Keratinocyte (primary cell): ENCODE results near the gene TMBIM6. TPM values are rescaled to one million over a fixed set of nuclear protein-coding genes. Genes with fewer than 3 reads are reported as not detected.

Source experiments
- DNase-seq: peaks from one replicate; pipeline ENCODE4 v3.0.0-alpha.2; 2011; ENCODE audit warnings: low read depth, missing footprints, low spot score
- FAIRE-seq: peaks from 2 replicates; lab custom pipeline; 2011; peaks lifted over from hg19 to GRCh38; lab: Jason Lieb, UNC
- H2AFZ ChIP-seq: 2 replicates; pipeline ENCODE4 v1.6.0; 2012; ENCODE audit warnings: low read length, control low read depth, inconsistent platforms; ENCODE audit not compliant: control insufficient read depth
- H3K27ac ChIP-seq: 2 replicates; pipeline ENCODE4 v1.5.1; 2011; ENCODE audit warnings: low read length; ENCODE audit not compliant: control insufficient read depth, insufficient read depth
- H3K27me3 ChIP-seq: 3 replicates; pipeline ENCODE4 v1.6.0; 2011; ENCODE audit warnings: low read length; ENCODE audit not compliant: control insufficient read depth, insufficient read depth; ENCODE audit errors: extremely low read depth
- H3K36me3 ChIP-seq, 2 experiments: 2 replicates in 1 of 2; 3 replicates in 1 of 2; pipeline ENCODE4 v1.5.1; 2011; ENCODE audit warnings: low read length in 2 of 2, mild to moderate bottlenecking in 1 of 2; ENCODE audit not compliant: control insufficient read depth in 2 of 2, insufficient read depth in 2 of 2; ENCODE audit errors: extremely low read depth in 1 of 2
- H3K4me1 ChIP-seq: 3 replicates; pipeline ENCODE4 v1.5.1; 2011; ENCODE audit warnings: low read length; ENCODE audit not compliant: control insufficient read depth, insufficient read depth; ENCODE audit errors: extremely low read depth
- H3K4me2 ChIP-seq: 3 replicates; pipeline ENCODE4 v1.6.0; 2011; ENCODE audit warnings: low read depth, low read length; ENCODE audit not compliant: control insufficient read depth, insufficient read depth; ENCODE audit errors: extremely low read depth
- H3K4me3 ChIP-seq, 3 experiments: fragments of 200-600 bp in 1 of 3; sonication (generic) in 1 of 3; 2 replicates in 2 of 3; 3 replicates in 1 of 3; pipeline ENCODE4 v1.5.1; 2011 to 2016; ENCODE audit warnings: low read length in 3 of 3, mild to moderate bottlenecking in 3 of 3, control low read depth in 2 of 3, inconsistent platforms in 1 of 3, low read depth in 1 of 3, mixed read lengths in 1 of 3, mixed run types in 1 of 3, moderate library complexity in 1 of 3; ENCODE audit not compliant: control insufficient read depth in 2 of 3, insufficient read depth in 2 of 3; ENCODE audit errors: extremely low read depth in 1 of 3
- H3K79me2 ChIP-seq: 2 replicates; pipeline ENCODE4 v1.6.0; 2012; ENCODE audit warnings: low read length; ENCODE audit not compliant: control insufficient read depth, insufficient read depth
- H3K9ac ChIP-seq: 3 replicates; pipeline ENCODE4 v1.6.0; 2011; ENCODE audit warnings: low read length; ENCODE audit not compliant: control insufficient read depth, insufficient read depth; ENCODE audit errors: extremely low read depth
- H3K9me1 ChIP-seq: 3 replicates; pipeline ENCODE4 v1.6.0; 2011; ENCODE audit warnings: low read length; ENCODE audit not compliant: control insufficient read depth, insufficient read depth; ENCODE audit errors: extremely low read depth
- H3K9me3 ChIP-seq: 2 replicates; pipeline ENCODE4 v1.5.1; 2012; ENCODE audit warnings: low read depth, low read length; ENCODE audit not compliant: control insufficient read depth
- H4K20me1 ChIP-seq: 3 replicates; pipeline ENCODE4 v1.6.0; 2011; ENCODE audit warnings: low read length; ENCODE audit not compliant: control insufficient read depth, insufficient read depth; ENCODE audit errors: extremely low read depth
- CTCF ChIP-seq, 3 experiments: IDR thresholded peaks in 1 of 3; conservative IDR thresholded peaks in 1 of 3; optimal IDR thresholded peaks in 1 of 3; 2 replicates in 2 of 3; 3 replicates in 1 of 3; pipeline versions ENCODE3 to v1.5.1; 2011; ENCODE audit warnings: low read length in 3 of 3, mild to moderate bottlenecking in 3 of 3, moderate library complexity in 2 of 3, control low read depth in 1 of 3, inconsistent platforms in 1 of 3; ENCODE audit not compliant: insufficient read depth in 2 of 3; ENCODE audit errors: extremely low read depth in 1 of 3
- EZH2 ChIP-seq: IDR thresholded peaks from one replicate; pipeline ENCODE4 v1.6.1; 2012; ENCODE audit warnings: inconsistent platforms, mild to moderate bottlenecking, low read length, moderate library complexity
- dilution Hi-C: fragments of 300-500 bp; cut with MboI; formaldehyde crosslinking; loops from one replicate; pipeline ENCODE4 v1.7.0; 2020; ENCODE audit warnings: low sequenced_read_pairs; ENCODE audit not compliant: extremely low pct_ligation_motif_present
- polyA plus RNA-seq, 5 experiments: library from polyadenylated mRNA; depleted of rRNA in 3 of 5; stranded (reverse) in 3 of 5; stranded (forward) in 1 of 5; unstranded in 1 of 5; fragments of >200 nt; gene quantifications; 1 replicate in 1 of 5; 2 replicates in 3 of 5; 3 replicates in 1 of 5; pipeline versions ENCODE4 v1.2.1 to v1.2.3, GENCODE V29; 2011 to 2012; ENCODE audit warnings: missing spikeins in 2 of 5, low read depth in 1 of 5, low replicate concordance in 1 of 5

The TMBIM6 gene
- polyA plus RNA-seq, 1 donor (not counting 4 experiments of a cell fraction or from before 2014, with no cell fraction given) = 668 TPM

GRCh38 chr12:49777341-49777740 is 36.0 kb downstream of the TMBIM6 start:
- peaks cover 13% of the 10 kb centered on the region for H3K27me3 ChIP-seq
- H3K4me2 ChIP-seq = peak overlapping the region; percentile 33
- TF ChIP-seq EZH2 = no peak
- no peak for TF ChIP-seq CTCF (optimal IDR thresholded peaks at IDR 0.05 in 1 of 3, IDR thresholded peaks at IDR 0.05 in 1 of 3, conservative IDR thresholded peaks at IDR 0.05 in 1 of 3; ENCODE audit: extremely low read depth in 1 of 3, insufficient read depth in 2 of 3, low read length in 3 of 3)
- H3K9ac ChIP-seq = no peak overlapping the region
- DNase-seq (no peak), FAIRE-seq (peak; percentile 5)
- no peaks in the 10 kb centered on the region for H3K9me1 ChIP-seq
- no peaks in the 10 kb centered on the region for H3K79me2 ChIP-seq
- peaks cover 17% of the 10 kb centered on the region for H3K4me1 ChIP-seq
- no peak overlapping the region for H3K4me3 ChIP-seq
- dilution Hi-C loops = no loop called here
- no peaks in the 10 kb centered on the region for H3K36me3 ChIP-seq
- no peak overlapping the region for H3K27ac ChIP-seq
- no peak overlapping the region for H2AFZ ChIP-seq
- no peaks in the 10 kb centered on the region for H3K9me3 ChIP-seq
- H4K20me1 ChIP-seq = no peaks in the 10 kb centered on the region

GRCh38 chr12:49777800-49778748 is 36.7 kb downstream of the TMBIM6 start:
- Histone ChIP-seq H3K9me1 (no peaks in the 10 kb centered on the region), H3K79me2 (no peaks in the 10 kb centered on the region), H3K36me3 (no peaks in the 10 kb centered on the region), H3K9me3 (no peaks in the 10 kb centered on the region), H4K20me1 (no peaks in the 10 kb centered on the region), H3K27me3 (peaks cover 13% of the 10 kb centered on the region), H2AFZ (no peak overlapping the region), H3K27ac (no peak overlapping the region), H3K4me1 (peaks cover 17% of the 10 kb centered on the region), H3K4me2 (peak overlapping the region; percentile 33), H3K4me3 (no peak overlapping the region), H3K9ac (no peak overlapping the region)
- dilution Hi-C loops = no loop called here
- DNase-seq = peak; percentile 26
- TF ChIP-seq EZH2 (no peak), CTCF (optimal IDR thresholded peaks at IDR 0.05 in 1 of 3, IDR thresholded peaks at IDR 0.05 in 1 of 3, conservative IDR thresholded peaks at IDR 0.05 in 1 of 3; ENCODE audit: extremely low read depth in 1 of 3, insufficient read depth in 2 of 3, low read length in 3 of 3) (peak; percentile 94 to 96 (median 96))
- FAIRE-seq = peak; percentile 23
